HEK293 (cell line): ENCODE data around the gene SWT1.

ENCODE experiments used
- CTCF ChIA-PET: fragments of 350-600 bp; formaldehyde crosslinking; extraction: SDS; loops from one replicate; lab custom pipeline; 2021; ENCODE audit warnings: antibody characterized with exemption; lab: Yijun Ruan, JAX
- POLR2A ChIA-PET: fragments of 300-600 bp; formaldehyde crosslinking; extraction: SDS; loops from one replicate; lab custom pipeline; 2020; ENCODE audit warnings: antibody characterized with exemption, inconsistent platforms; lab: Yijun Ruan, JAX
- H3K27ac ChIP-seq: fragments of 200-500 bp; sonication (Bioruptor generic); 2 replicates; pipeline ENCODE4 v1.5.1; 2014; ENCODE audit warnings: low read depth, low read length, control low read depth, inconsistent platforms; ENCODE audit errors: extremely low read depth
- H3K36me3 ChIP-seq, 2 experiments: fragments of 200-500 bp in 1 of 2; sonication (Bioruptor generic) in 1 of 2; 1 replicate in 1 of 2; 2 replicates in 1 of 2; pipeline ENCODE4 v1.5.1; 2014 to 2017; ENCODE audit warnings: inconsistent platforms in 2 of 2, low read length in 2 of 2; ENCODE audit not compliant: control insufficient read depth in 2 of 2, insufficient read depth in 1 of 2
- H3K4me1 ChIP-seq: fragments of 200-500 bp; sonication (Bioruptor generic); 2 replicates; pipeline ENCODE4 v1.5.1; 2014; ENCODE audit warnings: mild to moderate bottlenecking, low read length, inconsistent platforms; ENCODE audit not compliant: control insufficient read depth, insufficient read depth
- H3K4me3 ChIP-seq: 2 replicates; pipeline ENCODE4 v1.5.1; 2011; ENCODE audit warnings: low read depth, mild to moderate bottlenecking, control low read depth, low read length, moderate library complexity
- H3K9me3 ChIP-seq: fragments of 200-500 bp; sonication (Bioruptor generic); 2 replicates; pipeline ENCODE4 v1.5.1; 2014; ENCODE audit warnings: low read depth, low read length, inconsistent platforms; ENCODE audit not compliant: control insufficient read depth, insufficient read depth
- FEZF1 ChIP-seq: fragments of 450-650 bp; formaldehyde crosslinking; IDR thresholded peaks from 2 replicates; pipeline ENCODE4 v1.5.1; 2016; ENCODE audit warnings: missing biosample characterization, missing genetic modification characterization
- KLF9 ChIP-seq: fragments of 450-650 bp; formaldehyde crosslinking; IDR thresholded peaks from 2 replicates; pipeline ENCODE4 v1.5.1; 2016; ENCODE audit warnings: missing biosample characterization, missing genetic modification characterization, low read depth
- WT1 ChIP-seq: fragments of 450-650 bp; formaldehyde crosslinking; IDR thresholded peaks from 2 replicates; pipeline ENCODE4 v1.5.1; 2016; ENCODE audit warnings: missing biosample characterization, missing genetic modification characterization
- ZBTB17 ChIP-seq: fragments of 450-650 bp; formaldehyde crosslinking; IDR thresholded peaks from 2 replicates; pipeline ENCODE4 v1.5.1; 2016; ENCODE audit warnings: missing biosample characterization, missing genetic modification characterization
- ZFP69B ChIP-seq: fragments of 450-650 bp; formaldehyde crosslinking; IDR thresholded peaks from 2 replicates; pipeline ENCODE4 v1.5.1; 2016; ENCODE audit warnings: missing biosample characterization, missing genetic modification characterization
- ZNF2 ChIP-seq: fragments of 450-650 bp; formaldehyde crosslinking; IDR thresholded peaks from 2 replicates; pipeline ENCODE4 v1.5.1; 2016; ENCODE audit warnings: missing biosample characterization, missing genetic modification characterization
- ZNF248 ChIP-seq: fragments of 450-650 bp; formaldehyde crosslinking; IDR thresholded peaks from 2 replicates; pipeline ENCODE4 v1.5.1; 2017; ENCODE audit warnings: missing biosample characterization, missing genetic modification characterization
- ZNF266 ChIP-seq: fragments of 450-650 bp; formaldehyde crosslinking; IDR thresholded peaks from 2 replicates; pipeline ENCODE4 v1.5.1; 2016; ENCODE audit warnings: missing biosample characterization, missing genetic modification characterization, low read depth
- ZNF302 ChIP-seq: fragments of 450-650 bp; formaldehyde crosslinking; IDR thresholded peaks from 2 replicates; pipeline ENCODE4 v1.5.1; 2016; ENCODE audit warnings: missing biosample characterization, missing genetic modification characterization, low read depth
- ZNF341 ChIP-seq: fragments of 450-650 bp; formaldehyde crosslinking; IDR thresholded peaks from 2 replicates; pipeline ENCODE4; 2016; ENCODE audit warnings: low read depth, missing biosample characterization, missing genetic modification characterization
- ZNF404 ChIP-seq: fragments of 450-650 bp; formaldehyde crosslinking; IDR thresholded peaks from 2 replicates; pipeline ENCODE4 v1.5.1; 2017; ENCODE audit warnings: missing biosample characterization, missing genetic modification characterization
- ZNF416 ChIP-seq: fragments of 450-650 bp; formaldehyde crosslinking; IDR thresholded peaks from 2 replicates; pipeline ENCODE4 v1.5.1; 2016; ENCODE audit warnings: missing biosample characterization, missing genetic modification characterization
- ZNF473 ChIP-seq: fragments of 450-650 bp; formaldehyde crosslinking; IDR thresholded peaks from 2 replicates; pipeline ENCODE4 v1.5.1; 2017; ENCODE audit warnings: missing biosample characterization, missing genetic modification characterization
- ZNF501 ChIP-seq: fragments of 450-650 bp; formaldehyde crosslinking; IDR thresholded peaks from 2 replicates; pipeline ENCODE4 v1.5.1; 2016; ENCODE audit warnings: missing biosample characterization, missing genetic modification characterization
- ZNF530 ChIP-seq: fragments of 450-650 bp; formaldehyde crosslinking; IDR thresholded peaks from 2 replicates; pipeline ENCODE4 v1.5.1; 2016; ENCODE audit warnings: low read depth, missing biosample characterization, missing genetic modification characterization
- ZNF571 ChIP-seq: fragments of 450-650 bp; formaldehyde crosslinking; IDR thresholded peaks from 2 replicates; pipeline ENCODE4 v1.5.0; 2017; ENCODE audit warnings: missing biosample characterization, missing genetic modification characterization
- ZNF623 ChIP-seq: fragments of 450-650 bp; formaldehyde crosslinking; IDR thresholded peaks from 2 replicates; pipeline ENCODE4 v1.5.1; 2016; ENCODE audit warnings: missing biosample characterization, missing genetic modification characterization
- ZNF664 ChIP-seq: fragments of 450-650 bp; formaldehyde crosslinking; IDR thresholded peaks from 2 replicates; pipeline ENCODE4 v1.5.1; 2016; ENCODE audit warnings: missing biosample characterization, missing genetic modification characterization
- ZNF76 ChIP-seq: fragments of 450-650 bp; formaldehyde crosslinking; IDR thresholded peaks from 2 replicates; pipeline ENCODE4; 2016; ENCODE audit warnings: low read depth, missing biosample characterization, missing genetic modification characterization, borderline replicate concordance
- TF ChIP-seq, protein P1 (sequence below): fragments of 450-650 bp; formaldehyde crosslinking; IDR thresholded peaks from 2 replicates; pipeline ENCODE4 v1.5.1; 2016; ENCODE audit warnings: missing biosample characterization, missing genetic modification characterization
- TF ChIP-seq, protein P2 (sequence below): fragments of 450-650 bp; formaldehyde crosslinking; IDR thresholded peaks from 2 replicates; pipeline ENCODE4 v1.5.1; 2017; ENCODE audit warnings: missing biosample characterization, missing genetic modification characterization
- TF ChIP-seq, protein P3 (sequence below): fragments of 450-650 bp; formaldehyde crosslinking; IDR thresholded peaks from 2 replicates; pipeline ENCODE4 v1.5.1; 2016; ENCODE audit warnings: missing biosample characterization, missing genetic modification characterization
- TF ChIP-seq, protein P4 (sequence below): fragments of 450-650 bp; formaldehyde crosslinking; IDR thresholded peaks from 2 replicates; pipeline ENCODE4 v1.5.1; 2017; ENCODE audit warnings: missing biosample characterization, missing genetic modification characterization
- TF ChIP-seq, protein P5 (sequence below): fragments of 450-650 bp; formaldehyde crosslinking; IDR thresholded peaks from 2 replicates; pipeline ENCODE4 v1.5.1; 2016; ENCODE audit warnings: missing biosample characterization, missing genetic modification characterization

Gene SWT1, protein sequence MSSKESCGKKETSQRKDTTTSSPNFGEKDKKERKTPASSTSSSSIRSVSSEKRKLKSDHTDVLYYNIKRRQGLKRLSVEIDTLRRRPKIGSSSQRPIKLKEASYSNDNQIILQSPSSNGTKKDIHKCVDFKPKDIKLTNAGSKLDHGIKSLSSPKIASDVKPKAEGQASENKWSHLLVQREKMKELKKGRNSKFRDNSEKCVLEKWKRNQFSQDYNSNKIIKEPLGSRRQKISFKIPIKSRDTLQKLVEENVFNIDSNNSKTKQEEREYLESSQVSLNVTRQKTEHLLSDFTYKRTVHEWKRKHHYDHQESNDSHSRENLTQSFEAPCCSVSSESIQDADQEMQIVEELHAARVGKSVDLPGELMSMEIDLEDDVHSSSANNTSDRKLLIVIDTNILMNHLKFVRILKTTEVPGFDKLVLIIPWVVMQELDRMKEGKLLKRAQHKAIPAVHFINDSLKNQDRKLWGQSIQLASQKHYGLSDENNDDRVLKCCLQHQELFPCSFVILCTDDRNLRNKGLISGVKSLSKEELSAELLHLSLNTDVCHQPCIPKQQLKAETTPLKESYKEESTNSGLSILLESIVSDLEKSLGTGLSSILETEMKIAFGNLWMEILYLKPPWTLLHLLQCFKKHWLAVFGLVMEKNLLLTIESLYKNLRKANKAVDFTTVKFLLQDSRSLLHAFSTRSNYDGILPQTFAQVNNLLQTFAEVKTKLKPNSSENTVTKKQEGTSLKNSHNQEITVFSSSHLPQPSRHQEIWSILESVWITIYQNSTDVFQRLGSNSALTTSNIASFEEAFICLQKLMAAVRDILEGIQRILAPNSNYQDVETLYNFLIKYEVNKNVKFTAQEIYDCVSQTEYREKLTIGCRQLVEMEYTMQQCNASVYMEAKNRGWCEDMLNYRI

DNA sequence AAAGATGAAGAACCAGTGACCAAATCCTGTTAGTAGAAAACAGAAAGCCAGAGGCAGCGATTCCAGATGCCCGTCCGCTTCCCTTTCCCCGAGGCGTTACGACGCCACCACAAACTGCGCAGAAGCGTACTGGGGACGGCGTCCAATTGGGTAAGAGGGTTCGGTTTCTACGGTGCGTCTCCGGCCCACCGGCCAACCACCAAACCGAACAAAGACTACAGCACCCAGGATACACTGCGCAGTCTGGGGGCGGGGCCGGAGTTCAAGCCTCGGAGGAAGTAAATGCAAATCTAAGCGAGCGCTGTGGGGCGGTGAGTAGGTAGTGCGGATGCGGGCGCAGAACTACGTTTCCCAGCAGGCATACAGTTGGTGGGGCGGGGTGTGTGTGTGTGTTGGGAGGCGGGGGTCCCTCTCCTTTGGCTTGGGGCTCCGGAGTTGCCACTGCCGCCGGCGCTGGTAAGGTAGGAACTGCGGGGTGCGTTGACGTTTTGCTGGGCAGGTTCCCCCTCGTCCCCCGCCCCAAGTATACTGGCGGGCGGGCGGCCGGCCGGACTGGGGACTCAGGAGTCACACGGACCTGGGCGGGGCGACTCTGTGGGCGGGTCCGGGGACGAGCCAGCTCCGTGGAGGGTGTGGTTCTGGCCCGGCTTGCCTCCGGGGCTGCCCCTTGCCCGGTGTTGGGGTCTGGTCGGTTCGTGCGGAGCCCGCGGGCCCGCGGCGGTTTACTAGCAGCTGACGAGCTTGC, at the start of gene SWT1, which contains the start of gene TRMT1L:
Gene SWT1, plus strand, starts transcription at position 314 of the 745 bp plus-strand sequence. CDS start 3,675 bp downstream, outside the sequence.
Gene TRMT1L, minus strand, starts transcription at position 100 of the 745 bp plus-strand sequence. CDS start 241 bp downstream, outside the sequence.
- Histone ChIP-seq H3K4me3 (peak within 1 kb of the TSS; percentile 67), H3K9me3 (no peaks in the 10 kb centered on the region), H3K27ac (peak within 1 kb of the TSS; percentile 55), H3K36me3 (peaks cover 0 to 3% of the 10 kb centered on the region in 2 experiments; a peak in 1 of 3 replicates), H3K4me1 (no peaks in the 10 kb centered on the region)
- ChIA-PET CTCF (interaction anchor here (0.7 to 6.2 kb wide), 4 partner anchors 11 to 524 kb away, joined by 3 to 64 read pairs (median 4); no protein-coding TSS in a partner anchor), POLR2A (interaction anchor here (1.0 to 1.6 kb wide), 5 partner anchors 13 to 401 kb away, joined by 3 to 8 read pairs (median 3); partner anchors contain the start of genes NIBAN1 and RNF2)
- TF ChIP-seq ZNF501 (no peak), ZNF341 (tag by site-specific recombination) (peak; percentile 76), ZNF416 (tag by site-specific recombination) (no peak), ZNF404 (tag by site-specific recombination) (no peak), ZNF76 (tag by site-specific recombination) (peak; percentile 95), ZNF2 (tag by site-specific recombination) (no peak), ZNF530 (tag by site-specific recombination) (no peak), ZBTB17 (tag by site-specific recombination) (peak; percentile 93), WT1 (tag by site-specific recombination) (peak; percentile 37; the same call in 1 of the 2 replicates), ZNF623 (tag by site-specific recombination) (no peak), ZNF571 (tag by site-specific recombination) (no peak), ZNF473 (tag by site-specific recombination) (no peak), ZFP69B (peak; percentile 31; the same call in 1 of the 2 replicates), ZNF302 (tag by site-specific recombination) (no peak), FEZF1 (tag by site-specific recombination) (no peak), ZNF248 (tag by site-specific recombination) (no peak), KLF9 (tag by site-specific recombination) (peak; percentile 98), ZNF266 (tag by site-specific recombination) (no peak), ZNF664 (tag by site-specific recombination) (no peak)
- TF ChIP-seq, protein P1, sequence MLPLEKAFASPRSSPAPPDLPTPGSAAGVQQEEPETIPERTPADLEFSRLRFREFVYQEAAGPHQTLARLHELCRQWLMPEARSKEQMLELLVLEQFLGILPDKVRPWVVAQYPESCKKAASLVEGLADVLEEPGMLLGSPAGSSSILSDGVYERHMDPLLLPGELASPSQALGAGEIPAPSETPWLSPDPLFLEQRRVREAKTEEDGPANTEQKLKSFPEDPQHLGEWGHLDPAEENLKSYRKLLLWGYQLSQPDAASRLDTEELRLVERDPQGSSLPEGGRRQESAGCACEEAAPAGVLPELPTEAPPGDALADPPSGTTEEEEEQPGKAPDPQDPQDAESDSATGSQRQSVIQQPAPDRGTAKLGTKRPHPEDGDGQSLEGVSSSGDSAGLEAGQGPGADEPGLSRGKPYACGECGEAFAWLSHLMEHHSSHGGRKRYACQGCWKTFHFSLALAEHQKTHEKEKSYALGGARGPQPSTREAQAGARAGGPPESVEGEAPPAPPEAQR (tag by site-specific recombination): no peak
- TF ChIP-seq, protein P2, sequence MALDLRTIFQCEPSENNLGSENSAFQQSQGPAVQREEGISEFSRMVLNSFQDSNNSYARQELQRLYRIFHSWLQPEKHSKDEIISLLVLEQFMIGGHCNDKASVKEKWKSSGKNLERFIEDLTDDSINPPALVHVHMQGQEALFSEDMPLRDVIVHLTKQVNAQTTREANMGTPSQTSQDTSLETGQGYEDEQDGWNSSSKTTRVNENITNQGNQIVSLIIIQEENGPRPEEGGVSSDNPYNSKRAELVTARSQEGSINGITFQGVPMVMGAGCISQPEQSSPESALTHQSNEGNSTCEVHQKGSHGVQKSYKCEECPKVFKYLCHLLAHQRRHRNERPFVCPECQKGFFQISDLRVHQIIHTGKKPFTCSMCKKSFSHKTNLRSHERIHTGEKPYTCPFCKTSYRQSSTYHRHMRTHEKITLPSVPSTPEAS (tag by site-specific recombination): 0 out of 2 replicates have a peak, but pooled peaks have one; percentile 38
- TF ChIP-seq, protein P3, sequence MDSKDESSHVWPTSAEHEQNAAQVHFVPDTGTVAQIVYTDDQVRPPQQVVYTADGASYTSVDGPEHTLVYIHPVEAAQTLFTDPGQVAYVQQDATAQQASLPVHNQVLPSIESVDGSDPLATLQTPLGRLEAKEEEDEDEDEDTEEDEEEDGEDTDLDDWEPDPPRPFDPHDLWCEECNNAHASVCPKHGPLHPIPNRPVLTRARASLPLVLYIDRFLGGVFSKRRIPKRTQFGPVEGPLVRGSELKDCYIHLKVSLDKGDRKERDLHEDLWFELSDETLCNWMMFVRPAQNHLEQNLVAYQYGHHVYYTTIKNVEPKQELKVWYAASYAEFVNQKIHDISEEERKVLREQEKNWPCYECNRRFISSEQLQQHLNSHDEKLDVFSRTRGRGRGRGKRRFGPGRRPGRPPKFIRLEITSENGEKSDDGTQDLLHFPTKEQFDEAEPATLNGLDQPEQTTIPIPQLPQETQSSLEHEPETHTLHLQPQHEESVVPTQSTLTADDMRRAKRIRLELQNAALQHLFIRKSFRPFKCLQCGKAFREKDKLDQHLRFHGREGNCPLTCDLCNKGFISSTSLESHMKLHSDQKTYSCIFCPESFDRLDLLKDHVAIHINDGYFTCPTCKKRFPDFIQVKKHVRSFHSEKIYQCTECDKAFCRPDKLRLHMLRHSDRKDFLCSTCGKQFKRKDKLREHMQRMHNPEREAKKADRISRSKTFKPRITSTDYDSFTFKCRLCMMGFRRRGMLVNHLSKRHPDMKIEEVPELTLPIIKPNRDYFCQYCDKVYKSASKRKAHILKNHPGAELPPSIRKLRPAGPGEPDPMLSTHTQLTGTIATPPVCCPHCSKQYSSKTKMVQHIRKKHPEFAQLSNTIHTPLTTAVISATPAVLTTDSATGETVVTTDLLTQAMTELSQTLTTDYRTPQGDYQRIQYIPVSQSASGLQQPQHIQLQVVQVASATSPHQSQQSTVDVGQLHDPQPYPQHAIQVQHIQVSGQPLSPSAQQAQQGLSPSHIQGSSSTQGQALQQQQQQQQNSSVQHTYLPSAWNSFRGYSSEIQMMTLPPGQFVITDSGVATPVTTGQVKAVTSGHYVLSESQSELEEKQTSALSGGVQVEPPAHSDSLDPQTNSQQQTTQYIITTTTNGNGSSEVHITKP (tag by site-specific recombination): peak; percentile 89
- TF ChIP-seq, protein P4, sequence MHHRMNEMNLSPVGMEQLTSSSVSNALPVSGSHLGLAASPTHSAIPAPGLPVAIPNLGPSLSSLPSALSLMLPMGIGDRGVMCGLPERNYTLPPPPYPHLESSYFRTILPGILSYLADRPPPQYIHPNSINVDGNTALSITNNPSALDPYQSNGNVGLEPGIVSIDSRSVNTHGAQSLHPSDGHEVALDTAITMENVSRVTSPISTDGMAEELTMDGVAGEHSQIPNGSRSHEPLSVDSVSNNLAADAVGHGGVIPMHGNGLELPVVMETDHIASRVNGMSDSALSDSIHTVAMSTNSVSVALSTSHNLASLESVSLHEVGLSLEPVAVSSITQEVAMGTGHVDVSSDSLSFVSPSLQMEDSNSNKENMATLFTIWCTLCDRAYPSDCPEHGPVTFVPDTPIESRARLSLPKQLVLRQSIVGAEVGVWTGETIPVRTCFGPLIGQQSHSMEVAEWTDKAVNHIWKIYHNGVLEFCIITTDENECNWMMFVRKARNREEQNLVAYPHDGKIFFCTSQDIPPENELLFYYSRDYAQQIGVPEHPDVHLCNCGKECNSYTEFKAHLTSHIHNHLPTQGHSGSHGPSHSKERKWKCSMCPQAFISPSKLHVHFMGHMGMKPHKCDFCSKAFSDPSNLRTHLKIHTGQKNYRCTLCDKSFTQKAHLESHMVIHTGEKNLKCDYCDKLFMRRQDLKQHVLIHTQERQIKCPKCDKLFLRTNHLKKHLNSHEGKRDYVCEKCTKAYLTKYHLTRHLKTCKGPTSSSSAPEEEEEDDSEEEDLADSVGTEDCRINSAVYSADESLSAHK (tag by site-specific recombination): 0 out of 2 replicates have a peak, but pooled peaks have one; percentile 11
- TF ChIP-seq, protein P5, sequence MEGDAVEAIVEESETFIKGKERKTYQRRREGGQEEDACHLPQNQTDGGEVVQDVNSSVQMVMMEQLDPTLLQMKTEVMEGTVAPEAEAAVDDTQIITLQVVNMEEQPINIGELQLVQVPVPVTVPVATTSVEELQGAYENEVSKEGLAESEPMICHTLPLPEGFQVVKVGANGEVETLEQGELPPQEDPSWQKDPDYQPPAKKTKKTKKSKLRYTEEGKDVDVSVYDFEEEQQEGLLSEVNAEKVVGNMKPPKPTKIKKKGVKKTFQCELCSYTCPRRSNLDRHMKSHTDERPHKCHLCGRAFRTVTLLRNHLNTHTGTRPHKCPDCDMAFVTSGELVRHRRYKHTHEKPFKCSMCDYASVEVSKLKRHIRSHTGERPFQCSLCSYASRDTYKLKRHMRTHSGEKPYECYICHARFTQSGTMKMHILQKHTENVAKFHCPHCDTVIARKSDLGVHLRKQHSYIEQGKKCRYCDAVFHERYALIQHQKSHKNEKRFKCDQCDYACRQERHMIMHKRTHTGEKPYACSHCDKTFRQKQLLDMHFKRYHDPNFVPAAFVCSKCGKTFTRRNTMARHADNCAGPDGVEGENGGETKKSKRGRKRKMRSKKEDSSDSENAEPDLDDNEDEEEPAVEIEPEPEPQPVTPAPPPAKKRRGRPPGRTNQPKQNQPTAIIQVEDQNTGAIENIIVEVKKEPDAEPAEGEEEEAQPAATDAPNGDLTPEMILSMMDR (tag by site-specific recombination): no peak
